Measurements from ENCODE around the gene MYO7B. TPM values are rescaled to one million over a fixed set of nuclear protein-coding genes. Genes with fewer than 3 reads are reported as not detected.

The MYO7B gene
- total RNA-seq, 4 donors from 2014 or later: 0.27 to 0.77 (median 0.54) TPM; not detected in 1

DNA sequence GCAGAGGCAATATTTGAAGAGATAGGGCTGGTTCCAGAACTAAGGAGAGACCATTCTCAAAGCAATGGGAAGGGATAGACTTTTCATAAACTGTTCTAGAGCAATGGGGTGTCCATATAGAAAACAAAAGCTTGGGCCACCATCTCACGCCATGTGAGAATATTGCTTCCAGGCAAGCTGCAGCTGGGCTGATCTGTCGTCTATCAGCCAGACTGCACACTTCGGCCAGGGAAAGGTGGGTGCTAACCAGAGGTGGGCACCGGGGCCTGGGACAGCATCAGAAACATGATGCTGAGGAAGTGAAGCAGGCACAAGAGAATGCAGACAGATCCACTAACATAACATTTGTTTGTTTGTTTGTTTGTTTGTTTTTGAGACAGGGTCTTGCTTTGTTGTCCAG, 43.7 kb downstream of the MYO7B start:
- TF ChIP-seq POLR2AphosphoS5 (IDR thresholded peaks at IDR 0.05) (no peak), POLR2A (IDR thresholded peaks at IDR 0.05) (no peak), EP300 (IDR thresholded peaks at IDR 0.05) (no peak)
- TF ChIP-seq, protein P1, sequence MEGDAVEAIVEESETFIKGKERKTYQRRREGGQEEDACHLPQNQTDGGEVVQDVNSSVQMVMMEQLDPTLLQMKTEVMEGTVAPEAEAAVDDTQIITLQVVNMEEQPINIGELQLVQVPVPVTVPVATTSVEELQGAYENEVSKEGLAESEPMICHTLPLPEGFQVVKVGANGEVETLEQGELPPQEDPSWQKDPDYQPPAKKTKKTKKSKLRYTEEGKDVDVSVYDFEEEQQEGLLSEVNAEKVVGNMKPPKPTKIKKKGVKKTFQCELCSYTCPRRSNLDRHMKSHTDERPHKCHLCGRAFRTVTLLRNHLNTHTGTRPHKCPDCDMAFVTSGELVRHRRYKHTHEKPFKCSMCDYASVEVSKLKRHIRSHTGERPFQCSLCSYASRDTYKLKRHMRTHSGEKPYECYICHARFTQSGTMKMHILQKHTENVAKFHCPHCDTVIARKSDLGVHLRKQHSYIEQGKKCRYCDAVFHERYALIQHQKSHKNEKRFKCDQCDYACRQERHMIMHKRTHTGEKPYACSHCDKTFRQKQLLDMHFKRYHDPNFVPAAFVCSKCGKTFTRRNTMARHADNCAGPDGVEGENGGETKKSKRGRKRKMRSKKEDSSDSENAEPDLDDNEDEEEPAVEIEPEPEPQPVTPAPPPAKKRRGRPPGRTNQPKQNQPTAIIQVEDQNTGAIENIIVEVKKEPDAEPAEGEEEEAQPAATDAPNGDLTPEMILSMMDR (IDR thresholded peaks at IDR 0.05): no peak
- ATAC-seq: no peak
- Histone ChIP-seq H3K9me3 (no peaks in the 10 kb centered on the region), H3K27ac (no peak overlapping the region), H3K27me3 (no peaks in the 10 kb centered on the region), H3K4me3 (no peak overlapping the region), H3K36me3 (no peaks in the 10 kb centered on the region), H3K4me1 (peaks cover 0 to 12% (median 8%) of the 10 kb centered on the region in 3 donors)
- WGBS, 2 donors (ENCODE audit: low coverage in 1 of 2): 95 to 100% methylated on average over 1 to 4 of the region's 4 CpGs

- no peak for TF ChIP-seq POLR2A (IDR thresholded peaks at IDR 0.05)
- TF ChIP-seq EP300 (IDR thresholded peaks at IDR 0.05): no peak
- TF ChIP-seq, protein P1 (IDR thresholded peaks at IDR 0.05): no peak
- no peak for TF ChIP-seq POLR2AphosphoS5 (IDR thresholded peaks at IDR 0.05)
- Histone ChIP-seq H3K27me3 (no peaks in the 10 kb centered on the region), H3K9me3 (no peaks in the 10 kb centered on the region), H3K4me1 (peaks cover 0 to 12% (median 8%) of the 10 kb centered on the region in 3 donors), H3K4me3 (no peak overlapping the region), H3K36me3 (no peaks in the 10 kb centered on the region), H3K27ac (no peak overlapping the region)
- WGBS, 2 donors (ENCODE audit: low coverage in 1 of 2): 69 to 94% methylated on average over 3 to 10 of the region's 24 CpGs
- no peak for ATAC-seq
Measured at GRCh38 chr2:127580167-127581049, 44.9 kb downstream of the MYO7B start.

GRCh38 chr2:127581050-127581345, 45.5 kb downstream of the MYO7B start:
- Histone ChIP-seq H3K9me3 (no peaks in the 10 kb centered on the region), H3K27me3 (no peaks in the 10 kb centered on the region)
- no peak for ATAC-seq

DNA sequence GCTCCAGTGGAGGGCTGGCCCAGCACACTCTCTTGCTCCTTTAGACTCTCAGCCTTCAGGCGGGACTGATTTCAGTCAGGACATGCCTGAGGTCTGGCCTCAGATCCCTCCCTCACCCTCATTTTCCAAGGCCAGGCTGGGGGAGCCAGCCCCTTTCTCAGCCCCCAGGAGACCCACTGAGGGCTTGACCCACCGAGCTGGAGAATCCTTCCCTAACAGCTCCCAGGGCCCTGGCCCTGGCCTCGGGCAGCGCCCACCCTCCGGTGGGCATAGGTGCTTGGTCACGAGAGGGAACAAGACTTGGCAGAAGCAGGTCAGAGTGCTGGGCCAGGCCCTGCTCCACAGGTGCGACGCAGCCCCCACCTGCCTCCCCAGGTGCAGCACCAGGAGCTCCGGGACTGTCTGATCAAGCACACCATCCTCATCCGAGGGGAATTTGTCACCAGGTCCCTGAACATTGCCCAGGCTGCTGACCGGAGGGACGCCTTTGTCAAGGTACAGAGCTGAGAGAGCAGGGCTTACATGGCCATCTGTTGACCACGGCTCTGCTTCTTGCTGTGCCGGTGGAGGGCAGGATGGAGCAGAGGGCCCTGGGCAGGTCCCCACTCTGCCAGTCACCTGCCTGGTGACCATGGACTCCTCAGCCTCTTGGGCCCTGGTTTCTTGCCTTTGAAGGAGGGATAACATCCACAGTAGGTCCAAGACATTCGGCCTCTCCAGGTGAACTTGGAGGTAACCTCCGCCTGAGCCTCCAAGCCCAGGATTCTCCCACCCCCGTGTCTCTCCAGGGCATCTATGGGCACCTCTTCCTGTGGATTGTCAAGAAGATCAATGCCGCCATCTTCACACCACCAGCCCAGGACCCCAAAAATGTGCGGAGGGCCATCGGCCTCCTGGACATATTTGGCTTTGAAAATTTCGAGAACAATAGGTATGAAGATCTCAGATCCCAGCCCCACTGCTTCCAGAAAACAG, 46.3 kb downstream of the MYO7B start:
- no peak for ATAC-seq
- Histone ChIP-seq H3K27me3 (no peaks in the 10 kb centered on the region), H3K36me3 (no peaks in the 10 kb centered on the region), H3K4me3 (no peak overlapping the region), H3K9me3 (no peaks in the 10 kb centered on the region), H3K4me1 (peaks cover 0 to 4% (median under 1%) of the 10 kb centered on the region in 3 donors), H3K27ac (no peak overlapping the region)
- WGBS, 2 donors (ENCODE audit: low coverage in 1 of 2): 100% methylated on average over 1 of the region's 21 CpGs
- TF ChIP-seq POLR2A (IDR thresholded peaks at IDR 0.05) (no peak), EP300 (IDR thresholded peaks at IDR 0.05) (no peak)
- TF ChIP-seq, protein P1 (IDR thresholded peaks at IDR 0.05): no peak

More at GRCh38 chr2:127581050-127581345, 45.5 kb downstream of the MYO7B start:
- Histone ChIP-seq H3K36me3 (no peaks in the 10 kb centered on the region), H3K27ac (no peak overlapping the region), H3K4me1 (peaks cover 0 to 12% (median 8%) of the 10 kb centered on the region in 3 donors), H3K4me3 (no peak overlapping the region)
- TF ChIP-seq EP300 (IDR thresholded peaks at IDR 0.05): no peak
- TF ChIP-seq, protein P1 (IDR thresholded peaks at IDR 0.05): no peak
- no peak for TF ChIP-seq POLR2A (IDR thresholded peaks at IDR 0.05)
- TF ChIP-seq POLR2AphosphoS5 (IDR thresholded peaks at IDR 0.05): no peak
- 86% methylated on average over 1 of the region's 4 CpGs; no CpG with 5 or more reads in 1 of the 2 donors for WGBS, 2 donors (ENCODE audit: low coverage in 1 of 2)

Data from gastroesophageal sphincter (tissue), 4 donors.